Uterus (tissue), 2 donors: Measurements from ENCODE around the gene SUSD3.

Source experiments
- POLR2A ChIP-seq, 2 donors: fragments of 450-650 bp; IDR thresholded peaks; one replicate each; pipeline ENCODE4 v1.6.1; 2016; ENCODE audit warnings: antibody characterized with exemption in 2 of 2, mild to moderate bottlenecking in 1 of 2, moderate library complexity in 1 of 2
- TF ChIP-seq, protein P1 (sequence below), 4 experiments: fragments of 200-600 bp in 2 of 4; fragments of 450-650 bp in 2 of 4; sonication (generic) in 2 of 4; IDR thresholded peaks; one replicate each; pipeline ENCODE4 v1.5.1; 2016 to 2019; ENCODE audit warnings: antibody characterized with exemption in 4 of 4, mild to moderate bottlenecking in 2 of 4, moderate library complexity in 1 of 4

DNA sequence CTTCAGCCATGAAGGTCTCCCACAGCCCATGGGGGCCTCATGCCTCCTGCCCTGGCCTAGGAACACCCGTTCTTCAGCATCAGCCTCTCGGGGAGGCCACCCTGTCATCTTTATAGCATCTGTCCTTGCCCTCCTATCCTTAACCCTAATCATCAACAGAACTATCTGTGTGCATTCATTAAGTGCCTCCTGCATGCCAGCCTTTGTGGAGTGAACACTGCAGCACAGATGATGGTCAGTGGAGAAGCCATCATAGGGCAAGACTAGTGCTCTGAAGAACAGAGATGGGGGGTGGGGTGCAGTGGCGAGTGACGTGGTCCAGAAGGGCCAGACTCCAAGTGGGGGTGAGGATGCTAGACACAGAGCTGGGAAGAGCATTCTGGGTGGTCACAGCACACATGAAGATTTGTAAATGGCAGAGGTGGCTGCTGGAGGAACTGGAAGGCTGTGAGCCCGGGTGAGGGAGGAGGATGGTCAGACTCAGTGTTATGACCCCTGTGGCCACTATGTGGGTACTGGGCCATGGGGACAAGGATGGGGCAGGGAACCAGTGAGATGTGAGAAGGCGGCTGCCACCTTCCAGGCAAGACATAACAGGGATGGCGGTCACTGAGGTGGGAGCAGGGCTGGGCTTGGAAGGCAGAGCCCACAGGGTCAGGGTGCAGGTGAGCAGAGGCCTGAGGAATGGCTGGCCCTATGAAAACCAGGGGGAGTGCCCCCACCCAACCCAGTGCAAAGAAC is 33.9 kb downstream of the SUSD3 start:
- TF ChIP-seq, protein P1, sequence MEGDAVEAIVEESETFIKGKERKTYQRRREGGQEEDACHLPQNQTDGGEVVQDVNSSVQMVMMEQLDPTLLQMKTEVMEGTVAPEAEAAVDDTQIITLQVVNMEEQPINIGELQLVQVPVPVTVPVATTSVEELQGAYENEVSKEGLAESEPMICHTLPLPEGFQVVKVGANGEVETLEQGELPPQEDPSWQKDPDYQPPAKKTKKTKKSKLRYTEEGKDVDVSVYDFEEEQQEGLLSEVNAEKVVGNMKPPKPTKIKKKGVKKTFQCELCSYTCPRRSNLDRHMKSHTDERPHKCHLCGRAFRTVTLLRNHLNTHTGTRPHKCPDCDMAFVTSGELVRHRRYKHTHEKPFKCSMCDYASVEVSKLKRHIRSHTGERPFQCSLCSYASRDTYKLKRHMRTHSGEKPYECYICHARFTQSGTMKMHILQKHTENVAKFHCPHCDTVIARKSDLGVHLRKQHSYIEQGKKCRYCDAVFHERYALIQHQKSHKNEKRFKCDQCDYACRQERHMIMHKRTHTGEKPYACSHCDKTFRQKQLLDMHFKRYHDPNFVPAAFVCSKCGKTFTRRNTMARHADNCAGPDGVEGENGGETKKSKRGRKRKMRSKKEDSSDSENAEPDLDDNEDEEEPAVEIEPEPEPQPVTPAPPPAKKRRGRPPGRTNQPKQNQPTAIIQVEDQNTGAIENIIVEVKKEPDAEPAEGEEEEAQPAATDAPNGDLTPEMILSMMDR (IDR thresholded peaks at IDR 0.05): no peak
- no peak for TF ChIP-seq POLR2A (IDR thresholded peaks at IDR 0.05)
